Heart left ventricle (tissue), 13 donors: ENCODE measurements around the gene DOK7.

Experiments
- CTCF ChIP-seq, 12 donors: fragments of 200-600 bp; sonication (generic) in 4 of 12; IDR thresholded peaks; one replicate each; pipeline versions ENCODE4 v1.5.0 to v1.8.0; 2018 to 2022; ENCODE audit warnings: antibody characterized with exemption in 12 of 12, mild to moderate bottlenecking in 5 of 12
- POLR2A ChIP-seq, 2 donors: fragments of 450-650 bp; IDR thresholded peaks; one replicate each; pipeline ENCODE4 v1.6.1; 2017; ENCODE audit warnings: antibody characterized with exemption in 2 of 2, mild to moderate bottlenecking in 2 of 2, moderate library complexity in 2 of 2
- donor health status: ischemic (EF 13 %, LVEDD 7.1; RV severe dilation, severe dysfunction).
- donor health status: DM: no; HTN: yes; CAD: no.
- donor health status: DM: no; HTN: no; CAD: no.
- donor health status: ischemic (EF 25% LVEDD 6.9; RV normal size, moderate dysfunction).
- donor health status: ischemic (EF 25% LVEDD 5.7; RV mildly dilated, moderate dysfunction).
- donor health status: ischemic (EF 35%, LVEDD 5.7; RV mildly dilated, moderate dysfunction).
- donor health status: nonischemic (EF 11% LVEDD 7.7; RV severe dilation, severe dysfunction).
- donor health status: DM: yes; HTN: yes; CAD: no.
- donor health status: PGD.
- donor health status: ischemic (EF 29% LVEDD 5.4; RV normal size, mild dysfunction).
- donor health status: nonischemic (EF 23%, LVEDD 6.1; RV moderate dilation, normal function).

GRCh38 chr4:3488820-3489219, 25.7 kb downstream of the DOK7 start:
- TF ChIP-seq POLR2A (IDR thresholded peaks at IDR 0.05) (no peak), CTCF (IDR thresholded peaks at IDR 0.05) (no peak)
